ENCODE measurements around the gene MFRP. TPM values are rescaled to one million over a fixed set of nuclear protein-coding genes. Genes with fewer than 3 reads are reported as not detected.

MFRP gene
- total and polyA plus RNA-seq, 9 of the 15 experiments (the other 6 are each of a cell fraction or from before 2014, with no cell fraction given) = not detected

GRCh38 chr11:119316729-119317591 lies 29.5 kb downstream of the MFRP start, which contains the start of gene MCAM (continued):
- TF ChIP-seq, protein P1, sequence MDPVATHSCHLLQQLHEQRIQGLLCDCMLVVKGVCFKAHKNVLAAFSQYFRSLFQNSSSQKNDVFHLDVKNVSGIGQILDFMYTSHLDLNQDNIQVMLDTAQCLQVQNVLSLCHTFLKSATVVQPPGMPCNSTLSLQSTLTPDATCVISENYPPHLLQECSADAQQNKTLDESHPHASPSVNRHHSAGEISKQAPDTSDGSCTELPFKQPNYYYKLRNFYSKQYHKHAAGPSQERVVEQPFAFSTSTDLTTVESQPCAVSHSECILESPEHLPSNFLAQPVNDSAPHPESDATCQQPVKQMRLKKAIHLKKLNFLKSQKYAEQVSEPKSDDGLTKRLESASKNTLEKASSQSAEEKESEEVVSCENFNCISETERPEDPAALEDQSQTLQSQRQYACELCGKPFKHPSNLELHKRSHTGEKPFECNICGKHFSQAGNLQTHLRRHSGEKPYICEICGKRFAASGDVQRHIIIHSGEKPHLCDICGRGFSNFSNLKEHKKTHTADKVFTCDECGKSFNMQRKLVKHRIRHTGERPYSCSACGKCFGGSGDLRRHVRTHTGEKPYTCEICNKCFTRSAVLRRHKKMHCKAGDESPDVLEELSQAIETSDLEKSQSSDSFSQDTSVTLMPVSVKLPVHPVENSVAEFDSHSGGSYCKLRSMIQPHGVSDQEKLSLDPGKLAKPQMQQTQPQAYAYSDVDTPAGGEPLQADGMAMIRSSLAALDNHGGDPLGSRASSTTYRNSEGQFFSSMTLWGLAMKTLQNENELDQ (CRISPR knock-in tag; IDR thresholded peaks at IDR 0.05; ENCODE audit: borderline replicate concordance) = peak; percentile 53; the same call in 1 of the 2 replicates
- TF ChIP-seq KLF10 (CRISPR knock-in tag; IDR thresholded peaks at IDR 0.05) (no peak), ZBTB33 (CRISPR knock-in tag; IDR thresholded peaks at IDR 0.05) (no peak), NCOA2 (IDR thresholded peaks at IDR 0.05; ENCODE audit: partially characterized antibody in 2 of 2) (no peak), MXD1 (CRISPR knock-in tag; IDR thresholded peaks at IDR 0.05; ENCODE audit: borderline replicate concordance, poor library complexity, severe bottlenecking) (no peak), NFATC3 (IDR thresholded peaks at IDR 0.05) (no peak), TGIF2 (CRISPR knock-in tag; IDR thresholded peaks at IDR 0.05) (peak; percentile 74; the same call in 1 of the 2 replicates), GTF2A2 (tag; IDR thresholded peaks at IDR 0.05) (no peak), CCAR2 (IDR thresholded peaks at IDR 0.05; ENCODE audit: low read depth, low read length) (no peak), CBX1 (IDR thresholded peaks at IDR 0.05; ENCODE audit: low read depth) (no peak), ZNF740 (CRISPR knock-in tag; IDR thresholded peaks at IDR 0.05) (no peak), ZNF740 (tag; IDR thresholded peaks at IDR 0.05) (no peak), FOXO4 (CRISPR knock-in tag; IDR thresholded peaks at IDR 0.05) (no peak)
- TF ChIP-seq, protein P2, sequence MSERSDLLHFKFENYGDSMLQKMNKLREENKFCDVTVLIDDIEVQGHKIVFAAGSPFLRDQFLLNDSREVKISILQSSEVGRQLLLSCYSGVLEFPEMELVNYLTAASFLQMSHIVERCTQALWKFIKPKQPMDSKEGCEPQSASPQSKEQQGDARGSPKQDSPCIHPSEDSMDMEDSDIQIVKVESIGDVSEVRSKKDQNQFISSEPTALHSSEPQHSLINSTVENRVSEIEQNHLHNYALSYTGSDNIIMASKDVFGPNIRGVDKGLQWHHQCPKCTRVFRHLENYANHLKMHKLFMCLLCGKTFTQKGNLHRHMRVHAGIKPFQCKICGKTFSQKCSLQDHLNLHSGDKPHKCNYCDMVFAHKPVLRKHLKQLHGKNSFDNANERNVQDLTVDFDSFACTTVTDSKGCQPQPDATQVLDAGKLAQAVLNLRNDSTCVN (CRISPR knock-in tag; IDR thresholded peaks at IDR 0.05) = no peak
- TF ChIP-seq, protein P3, sequence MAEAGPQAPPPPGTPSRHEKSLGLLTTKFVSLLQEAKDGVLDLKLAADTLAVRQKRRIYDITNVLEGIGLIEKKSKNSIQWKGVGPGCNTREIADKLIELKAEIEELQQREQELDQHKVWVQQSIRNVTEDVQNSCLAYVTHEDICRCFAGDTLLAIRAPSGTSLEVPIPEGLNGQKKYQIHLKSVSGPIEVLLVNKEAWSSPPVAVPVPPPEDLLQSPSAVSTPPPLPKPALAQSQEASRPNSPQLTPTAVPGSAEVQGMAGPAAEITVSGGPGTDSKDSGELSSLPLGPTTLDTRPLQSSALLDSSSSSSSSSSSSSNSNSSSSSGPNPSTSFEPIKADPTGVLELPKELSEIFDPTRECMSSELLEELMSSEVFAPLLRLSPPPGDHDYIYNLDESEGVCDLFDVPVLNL (CRISPR knock-in tag; IDR thresholded peaks at IDR 0.05; ENCODE audit: low read depth) = no peak
- TF ChIP-seq, protein P4, sequence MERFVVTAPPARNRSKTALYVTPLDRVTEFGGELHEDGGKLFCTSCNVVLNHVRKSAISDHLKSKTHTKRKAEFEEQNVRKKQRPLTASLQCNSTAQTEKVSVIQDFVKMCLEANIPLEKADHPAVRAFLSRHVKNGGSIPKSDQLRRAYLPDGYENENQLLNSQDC (CRISPR knock-in tag; IDR thresholded peaks at IDR 0.05) = no peak

All from K562 (cell line).